WTC11 (cell line): Measurements from ENCODE around the gene SMG9. TPM values are rescaled to one million over a fixed set of nuclear protein-coding genes. Genes with fewer than 3 reads are reported as not detected.
"Not testable (repeated sequence)": the region's sequence is repeated elsewhere in the genome, so short reads cannot be mapped to it uniquely, and the experiment has no call there.

Experiments used
- ATAC-seq: fragments of 200-7000 bp; cut with Tn5 transposase; 2 replicates; pipeline ENCODE4 v1.10.0; 2021; ENCODE audit warnings: mild to moderate bottlenecking, moderate library complexity
- CTCF ChIA-PET: fragments of 300-600 bp; sonication (Branson Sonifier 250); formaldehyde crosslinking; loops from one replicate; lab custom pipeline; 2021; ENCODE audit warnings: antibody characterized with exemption; lab: Charles Lee
- POLR2A ChIA-PET: fragments of 350-600 bp; sonication (Branson Sonifier 250); formaldehyde crosslinking; loops from one replicate; lab custom pipeline; 2021; ENCODE audit warnings: antibody characterized with exemption; lab: Charles Lee
- DNase-seq: peaks from one replicate; pipeline ENCODE4 v3.0.0; 2021; ENCODE audit warnings: low spot score
- H3K27ac Mint-ChIP-seq: 2 replicates; pipeline ENCODE4 v1.8.0; 2021; ENCODE audit warnings: mixed read lengths
- H3K27me3 Mint-ChIP-seq: 2 replicates; pipeline ENCODE4 v1.8.0; 2021; ENCODE audit warnings: low read depth, mild to moderate bottlenecking, moderate library complexity, mixed read lengths
- H3K36me3 Mint-ChIP-seq: 2 replicates; pipeline ENCODE4 v1.8.0; 2021; ENCODE audit warnings: mixed read lengths
- H3K4me1 Mint-ChIP-seq: 2 replicates; pipeline ENCODE4 v1.8.0; 2022; ENCODE audit warnings: mixed read lengths
- H3K4me3 Mint-ChIP-seq: 2 replicates; pipeline ENCODE4 v1.8.0; 2021; ENCODE audit warnings: mild to moderate bottlenecking, moderate library complexity, mixed read lengths
- H3K9me3 Mint-ChIP-seq: 2 replicates; pipeline ENCODE4 v1.8.0; 2021; ENCODE audit warnings: mixed read lengths
- AFF4 ChIP-seq: sonication (generic); formaldehyde crosslinking; IDR thresholded peaks from 2 replicates; pipeline ENCODE4 v1.8.1; 2023; ENCODE audit warnings: mild to moderate bottlenecking, missing genetic modification reagents, borderline replicate concordance
- CDX4 ChIP-seq: fragments of 250-450 bp; sonication (Bioruptor Pico); IDR thresholded peaks from 2 replicates; pipeline ENCODE4 v1.9.0; 2021; ENCODE audit warnings: moderate library complexity, mild to moderate bottlenecking, inconsistent platforms, borderline replicate concordance
- FOXK1 ChIP-seq: sonication (generic); formaldehyde crosslinking; IDR thresholded peaks from 2 replicates; pipeline ENCODE4 v1.8.0; 2022; ENCODE audit warnings: mild to moderate bottlenecking, moderate library complexity, missing genetic modification reagents
- GRHL2 ChIP-seq: fragments of 250-450 bp; sonication (Bioruptor Pico); IDR thresholded peaks from 2 replicates; pipeline ENCODE4 v1.8.0; 2022; ENCODE audit warnings: mild to moderate bottlenecking, moderate library complexity; ENCODE audit not compliant: insufficient replicate concordance, severe bottlenecking
- IRF2 ChIP-seq: sonication (generic); formaldehyde crosslinking; IDR thresholded peaks from 2 replicates; pipeline ENCODE4 v1.8.0; 2022; ENCODE audit warnings: low read depth, missing genetic modification reagents, borderline replicate concordance
- MYBL2 ChIP-seq: sonication (generic); formaldehyde crosslinking; IDR thresholded peaks from 2 replicates; pipeline ENCODE4 v1.8.1; 2023; ENCODE audit warnings: mild to moderate bottlenecking, moderate library complexity, missing genetic modification reagents
- NR1H2 ChIP-seq: sonication (generic); formaldehyde crosslinking; IDR thresholded peaks from 2 replicates; pipeline ENCODE4 v1.9.0; 2021; ENCODE audit warnings: mild to moderate bottlenecking, moderate library complexity, missing genetic modification reagents
- NR2C2 ChIP-seq: sonication (generic); formaldehyde crosslinking; IDR thresholded peaks from 2 replicates; pipeline ENCODE4 v1.8.0; 2022; ENCODE audit warnings: mild to moderate bottlenecking, missing genetic modification reagents
- SOX15 ChIP-seq: fragments of 250-450 bp; sonication (Bioruptor Pico); IDR thresholded peaks from 2 replicates; pipeline ENCODE4 v1.9.0; 2021; ENCODE audit warnings: mild to moderate bottlenecking
- SP1 ChIP-seq: sonication (generic); formaldehyde crosslinking; conservative IDR thresholded peaks from 2 replicates; pipeline ENCODE4 v1.8.1; 2022; ENCODE audit warnings: missing genetic modification reagents
- ZNF281 ChIP-seq: sonication (generic); formaldehyde crosslinking; IDR thresholded peaks from 2 replicates; pipeline ENCODE4 v1.8.0; 2023; ENCODE audit warnings: mild to moderate bottlenecking, missing genetic modification reagents
- ZNF671 ChIP-seq: fragments of 250-450 bp; sonication (Bioruptor Pico); IDR thresholded peaks from 2 replicates; pipeline ENCODE4 v1.8.0; 2021; ENCODE audit warnings: mild to moderate bottlenecking
- total RNA-seq: library from RNA; stranded (reverse); gene quantifications from 3 replicates; pipeline ENCODE4 v1.2.3, GENCODE V29; 2021
- TF ChIP-seq, protein P1 (sequence below): sonication (generic); formaldehyde crosslinking; conservative IDR thresholded peaks from 2 replicates; pipeline ENCODE4 v1.8.1; 2023; ENCODE audit warnings: mild to moderate bottlenecking, low read depth, missing genetic modification reagents, moderate library complexity
- TF ChIP-seq, protein P2 (sequence below): sonication (generic); formaldehyde crosslinking; IDR thresholded peaks from 2 replicates; pipeline ENCODE4 v1.8.0; 2022; ENCODE audit warnings: mild to moderate bottlenecking, missing genetic modification reagents
- TF ChIP-seq, protein P3 (sequence below): fragments of 200-600 bp; IDR thresholded peaks from 2 replicates; pipeline ENCODE4 v1.8.0; 2022; ENCODE audit warnings: antibody characterized with exemption

The SMG9 gene
- total RNA-seq, 1 experiment from 2014 or later, result 25.7 TPM

GRCh38 chr19:43775299-43775890 is 20.6 kb upstream of the SMG9 start:
- Mint-ChIP-seq H3K4me3 (peak overlapping the region; percentile 72; the same call in 1 of the 2 replicates), H3K27ac (no peak overlapping the region), H3K27me3 (peaks cover 67% of the 10 kb centered on the region), H3K36me3 (no peaks in the 10 kb centered on the region), H3K4me1 (peaks cover 47% of the 10 kb centered on the region), H3K9me3 (no peaks in the 10 kb centered on the region)
- ChIA-PET CTCF (interaction anchor here (1.1 to 7.4 kb wide), 7 partner anchors 9 to 146 kb away, joined by 3 to 101 read pairs (median 16); partner anchors contain the start of genes SMG9 and ZNF283), POLR2A (interaction anchor here (1.3 to 1.9 kb wide), 3 partner anchors 10 to 107 kb away, joined by 3 to 12 read pairs (median 3); partner anchors contain the start of gene SMG9)
- ATAC-seq (no peak), DNase-seq (no peak)
- TF ChIP-seq NR1H2 (CRISPR knock-in tag) (no peak), SOX15 (CRISPR knock-in tag) (no peak), SP1 (CRISPR knock-in tag) (no peak), FOXK1 (no peak), AFF4 (CRISPR knock-in tag) (no peak), ZNF281 (CRISPR knock-in tag) (no peak), CDX4 (CRISPR knock-in tag) (no peak), ZNF671 (CRISPR knock-in tag) (no peak), GRHL2 (CRISPR knock-in tag) (no peak), NR2C2 (CRISPR knock-in tag) (no peak), MYBL2 (no peak), IRF2 (CRISPR knock-in tag) (no peak)
- TF ChIP-seq, protein P1, sequence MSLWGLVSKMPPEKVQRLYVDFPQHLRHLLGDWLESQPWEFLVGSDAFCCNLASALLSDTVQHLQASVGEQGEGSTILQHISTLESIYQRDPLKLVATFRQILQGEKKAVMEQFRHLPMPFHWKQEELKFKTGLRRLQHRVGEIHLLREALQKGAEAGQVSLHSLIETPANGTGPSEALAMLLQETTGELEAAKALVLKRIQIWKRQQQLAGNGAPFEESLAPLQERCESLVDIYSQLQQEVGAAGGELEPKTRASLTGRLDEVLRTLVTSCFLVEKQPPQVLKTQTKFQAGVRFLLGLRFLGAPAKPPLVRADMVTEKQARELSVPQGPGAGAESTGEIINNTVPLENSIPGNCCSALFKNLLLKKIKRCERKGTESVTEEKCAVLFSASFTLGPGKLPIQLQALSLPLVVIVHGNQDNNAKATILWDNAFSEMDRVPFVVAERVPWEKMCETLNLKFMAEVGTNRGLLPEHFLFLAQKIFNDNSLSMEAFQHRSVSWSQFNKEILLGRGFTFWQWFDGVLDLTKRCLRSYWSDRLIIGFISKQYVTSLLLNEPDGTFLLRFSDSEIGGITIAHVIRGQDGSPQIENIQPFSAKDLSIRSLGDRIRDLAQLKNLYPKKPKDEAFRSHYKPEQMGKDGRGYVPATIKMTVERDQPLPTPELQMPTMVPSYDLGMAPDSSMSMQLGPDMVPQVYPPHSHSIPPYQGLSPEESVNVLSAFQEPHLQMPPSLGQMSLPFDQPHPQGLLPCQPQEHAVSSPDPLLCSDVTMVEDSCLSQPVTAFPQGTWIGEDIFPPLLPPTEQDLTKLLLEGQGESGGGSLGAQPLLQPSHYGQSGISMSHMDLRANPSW, result no peak
- TF ChIP-seq, protein P2, sequence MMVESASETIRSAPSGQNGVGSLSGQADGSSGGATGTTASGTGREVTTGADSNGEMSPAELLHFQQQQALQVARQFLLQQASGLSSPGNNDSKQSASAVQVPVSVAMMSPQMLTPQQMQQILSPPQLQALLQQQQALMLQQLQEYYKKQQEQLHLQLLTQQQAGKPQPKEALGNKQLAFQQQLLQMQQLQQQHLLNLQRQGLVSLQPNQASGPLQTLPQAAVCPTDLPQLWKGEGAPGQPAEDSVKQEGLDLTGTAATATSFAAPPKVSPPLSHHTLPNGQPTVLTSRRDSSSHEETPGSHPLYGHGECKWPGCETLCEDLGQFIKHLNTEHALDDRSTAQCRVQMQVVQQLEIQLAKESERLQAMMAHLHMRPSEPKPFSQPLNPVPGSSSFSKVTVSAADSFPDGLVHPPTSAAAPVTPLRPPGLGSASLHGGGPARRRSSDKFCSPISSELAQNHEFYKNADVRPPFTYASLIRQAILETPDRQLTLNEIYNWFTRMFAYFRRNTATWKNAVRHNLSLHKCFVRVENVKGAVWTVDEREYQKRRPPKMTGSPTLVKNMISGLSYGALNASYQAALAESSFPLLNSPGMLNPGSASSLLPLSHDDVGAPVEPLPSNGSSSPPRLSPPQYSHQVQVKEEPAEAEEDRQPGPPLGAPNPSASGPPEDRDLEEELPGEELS (CRISPR knock-in tag), result no peak
- TF ChIP-seq, protein P3, sequence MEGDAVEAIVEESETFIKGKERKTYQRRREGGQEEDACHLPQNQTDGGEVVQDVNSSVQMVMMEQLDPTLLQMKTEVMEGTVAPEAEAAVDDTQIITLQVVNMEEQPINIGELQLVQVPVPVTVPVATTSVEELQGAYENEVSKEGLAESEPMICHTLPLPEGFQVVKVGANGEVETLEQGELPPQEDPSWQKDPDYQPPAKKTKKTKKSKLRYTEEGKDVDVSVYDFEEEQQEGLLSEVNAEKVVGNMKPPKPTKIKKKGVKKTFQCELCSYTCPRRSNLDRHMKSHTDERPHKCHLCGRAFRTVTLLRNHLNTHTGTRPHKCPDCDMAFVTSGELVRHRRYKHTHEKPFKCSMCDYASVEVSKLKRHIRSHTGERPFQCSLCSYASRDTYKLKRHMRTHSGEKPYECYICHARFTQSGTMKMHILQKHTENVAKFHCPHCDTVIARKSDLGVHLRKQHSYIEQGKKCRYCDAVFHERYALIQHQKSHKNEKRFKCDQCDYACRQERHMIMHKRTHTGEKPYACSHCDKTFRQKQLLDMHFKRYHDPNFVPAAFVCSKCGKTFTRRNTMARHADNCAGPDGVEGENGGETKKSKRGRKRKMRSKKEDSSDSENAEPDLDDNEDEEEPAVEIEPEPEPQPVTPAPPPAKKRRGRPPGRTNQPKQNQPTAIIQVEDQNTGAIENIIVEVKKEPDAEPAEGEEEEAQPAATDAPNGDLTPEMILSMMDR, result no peak

- CTCF ChIA-PET, result interaction anchor here (0.7 to 7.4 kb wide), 15 partner anchors 8 to 257 kb away, joined by 3 to 101 read pairs (median 6); partner anchors contain the start of genes IRGQ, SMG9, ZNF283 and ZNF45
- H3K9me3 Mint-ChIP-seq, H3K36me3 Mint-ChIP-seq, H3K27ac Mint-ChIP-seq, ATAC-seq, DNase-seq: not testable (repeated sequence)
- H3K4me3 Mint-ChIP-seq, result peak overlapping the region; percentile 72
- H3K27me3 Mint-ChIP-seq, result peaks cover 71% of the 10 kb centered on the region
- H3K4me1 Mint-ChIP-seq, result peaks cover 44% of the 10 kb centered on the region
- POLR2A ChIA-PET, result interaction anchor here (0.8 to 1.9 kb wide), 4 partner anchors 11 to 106 kb away, joined by 3 to 12 read pairs (median 3); partner anchors contain the start of gene SMG9
Measured at GRCh38 chr19:43774940-43775258, 20.1 kb upstream of the SMG9 start.
